Keratinocyte (primary cell): Measurements from ENCODE around the gene SLC49A4. TPM values are rescaled to one million over a fixed set of nuclear protein-coding genes. Genes with fewer than 3 reads are reported as not detected.

Source experiments
- DNase-seq: peaks from one replicate; pipeline ENCODE4 v3.0.0-alpha.2; 2011; ENCODE audit warnings: low read depth, missing footprints, low spot score
- FAIRE-seq: peaks from 2 replicates; lab custom pipeline; 2011; peaks lifted over from hg19 to GRCh38; lab: Jason Lieb, UNC
- H2AFZ ChIP-seq: 2 replicates; pipeline ENCODE4 v1.6.0; 2012; ENCODE audit warnings: low read length, control low read depth, inconsistent platforms; ENCODE audit not compliant: control insufficient read depth
- H3K27ac ChIP-seq: 2 replicates; pipeline ENCODE4 v1.5.1; 2011; ENCODE audit warnings: low read length; ENCODE audit not compliant: control insufficient read depth, insufficient read depth
- H3K27me3 ChIP-seq: 3 replicates; pipeline ENCODE4 v1.6.0; 2011; ENCODE audit warnings: low read length; ENCODE audit not compliant: control insufficient read depth, insufficient read depth; ENCODE audit errors: extremely low read depth
- H3K36me3 ChIP-seq, 2 experiments: 2 replicates in 1 of 2; 3 replicates in 1 of 2; pipeline ENCODE4 v1.5.1; 2011; ENCODE audit warnings: low read length in 2 of 2, mild to moderate bottlenecking in 1 of 2; ENCODE audit not compliant: control insufficient read depth in 2 of 2, insufficient read depth in 2 of 2; ENCODE audit errors: extremely low read depth in 1 of 2
- H3K4me1 ChIP-seq: 3 replicates; pipeline ENCODE4 v1.5.1; 2011; ENCODE audit warnings: low read length; ENCODE audit not compliant: control insufficient read depth, insufficient read depth; ENCODE audit errors: extremely low read depth
- H3K4me2 ChIP-seq: 3 replicates; pipeline ENCODE4 v1.6.0; 2011; ENCODE audit warnings: low read depth, low read length; ENCODE audit not compliant: control insufficient read depth, insufficient read depth; ENCODE audit errors: extremely low read depth
- H3K4me3 ChIP-seq, 3 experiments: fragments of 200-600 bp in 1 of 3; sonication (generic) in 1 of 3; 2 replicates in 2 of 3; 3 replicates in 1 of 3; pipeline ENCODE4 v1.5.1; 2011 to 2016; ENCODE audit warnings: low read length in 3 of 3, mild to moderate bottlenecking in 3 of 3, control low read depth in 2 of 3, inconsistent platforms in 1 of 3, low read depth in 1 of 3, mixed read lengths in 1 of 3, mixed run types in 1 of 3, moderate library complexity in 1 of 3; ENCODE audit not compliant: control insufficient read depth in 2 of 3, insufficient read depth in 2 of 3; ENCODE audit errors: extremely low read depth in 1 of 3
- H3K79me2 ChIP-seq: 2 replicates; pipeline ENCODE4 v1.6.0; 2012; ENCODE audit warnings: low read length; ENCODE audit not compliant: control insufficient read depth, insufficient read depth
- H3K9ac ChIP-seq: 3 replicates; pipeline ENCODE4 v1.6.0; 2011; ENCODE audit warnings: low read length; ENCODE audit not compliant: control insufficient read depth, insufficient read depth; ENCODE audit errors: extremely low read depth
- H3K9me1 ChIP-seq: 3 replicates; pipeline ENCODE4 v1.6.0; 2011; ENCODE audit warnings: low read length; ENCODE audit not compliant: control insufficient read depth, insufficient read depth; ENCODE audit errors: extremely low read depth
- H3K9me3 ChIP-seq: 2 replicates; pipeline ENCODE4 v1.5.1; 2012; ENCODE audit warnings: low read depth, low read length; ENCODE audit not compliant: control insufficient read depth
- H4K20me1 ChIP-seq: 3 replicates; pipeline ENCODE4 v1.6.0; 2011; ENCODE audit warnings: low read length; ENCODE audit not compliant: control insufficient read depth, insufficient read depth; ENCODE audit errors: extremely low read depth
- EZH2 ChIP-seq: IDR thresholded peaks from one replicate; pipeline ENCODE4 v1.6.1; 2012; ENCODE audit warnings: inconsistent platforms, mild to moderate bottlenecking, low read length, moderate library complexity
- dilution Hi-C: fragments of 300-500 bp; cut with MboI; formaldehyde crosslinking; loops from one replicate; pipeline ENCODE4 v1.7.0; 2020; ENCODE audit warnings: low sequenced_read_pairs; ENCODE audit not compliant: extremely low pct_ligation_motif_present
- polyA plus RNA-seq, 5 experiments: library from polyadenylated mRNA; depleted of rRNA in 3 of 5; stranded (reverse) in 3 of 5; stranded (forward) in 1 of 5; unstranded in 1 of 5; fragments of >200 nt; gene quantifications; 1 replicate in 1 of 5; 2 replicates in 3 of 5; 3 replicates in 1 of 5; pipeline versions ENCODE4 v1.2.1 to v1.2.3, GENCODE V29; 2011 to 2012; ENCODE audit warnings: missing spikeins in 2 of 5, low read depth in 1 of 5, low replicate concordance in 1 of 5
- TF ChIP-seq, protein P1 (sequence below), 3 experiments: IDR thresholded peaks in 1 of 3; conservative IDR thresholded peaks in 1 of 3; optimal IDR thresholded peaks in 1 of 3; 2 replicates in 2 of 3; 3 replicates in 1 of 3; pipeline versions ENCODE3 to v1.5.1; 2011; ENCODE audit warnings: low read length in 3 of 3, mild to moderate bottlenecking in 3 of 3, moderate library complexity in 2 of 3, control low read depth in 1 of 3, inconsistent platforms in 1 of 3; ENCODE audit not compliant: insufficient read depth in 2 of 3; ENCODE audit errors: extremely low read depth in 1 of 3

Gene SLC49A4
- polyA plus RNA-seq, 1 donor (not counting 4 experiments of a cell fraction or from before 2014, with no cell fraction given), result 18.2 TPM

DNA sequence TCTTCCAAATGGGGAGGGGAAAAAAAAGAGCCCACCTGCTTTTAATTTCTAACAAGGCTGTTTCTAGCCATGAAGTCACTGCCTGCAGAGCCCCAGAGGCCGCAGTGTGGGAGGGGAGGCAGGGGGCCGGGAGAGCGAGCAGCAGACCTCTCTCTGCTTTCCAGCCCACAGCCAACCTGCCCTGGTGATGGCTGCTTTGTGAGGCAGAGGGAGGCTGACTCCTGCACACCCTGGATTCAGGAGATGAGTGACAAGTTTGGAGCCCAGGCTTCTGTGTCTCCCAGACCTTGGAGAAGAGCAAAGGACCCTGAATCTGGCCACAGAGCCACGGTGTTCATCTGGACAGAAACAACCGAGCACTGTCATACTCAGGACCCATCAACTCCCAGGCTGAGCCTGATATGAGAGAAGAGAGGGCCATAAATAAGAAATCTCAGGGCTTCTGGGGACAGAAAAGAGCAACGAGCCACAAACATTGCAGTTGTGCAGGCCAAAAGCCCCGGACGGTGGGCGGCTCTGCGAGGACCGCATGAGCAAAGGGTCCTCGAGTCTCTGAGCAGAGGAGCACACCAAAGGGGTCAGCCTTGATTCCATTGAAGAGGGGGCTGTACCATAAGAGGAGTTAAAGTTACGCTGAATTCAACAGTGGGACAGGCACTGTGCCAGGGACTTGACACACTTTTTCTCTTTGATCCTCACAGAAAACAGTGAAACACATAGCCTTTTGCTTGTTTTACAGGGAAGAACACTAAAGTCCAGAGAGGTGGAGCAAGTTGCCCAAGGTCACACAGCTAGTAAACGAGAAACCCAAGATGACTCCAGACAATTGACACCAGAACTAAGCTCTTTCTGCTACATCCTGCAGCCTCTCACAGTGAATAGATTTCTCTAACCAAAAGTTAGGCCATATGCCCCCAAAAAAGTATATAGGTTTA is 135.5 kb downstream of the SLC49A4 start:
- H3K27me3 ChIP-seq, result no peaks in the 10 kb centered on the region
- H3K9me1 ChIP-seq, result no peaks in the 10 kb centered on the region
- H3K9ac ChIP-seq, result no peak overlapping the region
- no peak overlapping the region for H3K27ac ChIP-seq
- no peak overlapping the region for H2AFZ ChIP-seq
- DNase-seq, result no peak
- H3K79me2 ChIP-seq, result no peaks in the 10 kb centered on the region
- no peaks in the 10 kb centered on the region for H4K20me1 ChIP-seq
- dilution Hi-C loops, result no loop called here
- no peaks in the 10 kb centered on the region for H3K9me3 ChIP-seq
- H3K4me1 ChIP-seq, result peaks cover 55% of the 10 kb centered on the region
- H3K4me2 ChIP-seq, result no peak overlapping the region
- TF ChIP-seq EZH2, result no peak
- TF ChIP-seq, protein P1, sequence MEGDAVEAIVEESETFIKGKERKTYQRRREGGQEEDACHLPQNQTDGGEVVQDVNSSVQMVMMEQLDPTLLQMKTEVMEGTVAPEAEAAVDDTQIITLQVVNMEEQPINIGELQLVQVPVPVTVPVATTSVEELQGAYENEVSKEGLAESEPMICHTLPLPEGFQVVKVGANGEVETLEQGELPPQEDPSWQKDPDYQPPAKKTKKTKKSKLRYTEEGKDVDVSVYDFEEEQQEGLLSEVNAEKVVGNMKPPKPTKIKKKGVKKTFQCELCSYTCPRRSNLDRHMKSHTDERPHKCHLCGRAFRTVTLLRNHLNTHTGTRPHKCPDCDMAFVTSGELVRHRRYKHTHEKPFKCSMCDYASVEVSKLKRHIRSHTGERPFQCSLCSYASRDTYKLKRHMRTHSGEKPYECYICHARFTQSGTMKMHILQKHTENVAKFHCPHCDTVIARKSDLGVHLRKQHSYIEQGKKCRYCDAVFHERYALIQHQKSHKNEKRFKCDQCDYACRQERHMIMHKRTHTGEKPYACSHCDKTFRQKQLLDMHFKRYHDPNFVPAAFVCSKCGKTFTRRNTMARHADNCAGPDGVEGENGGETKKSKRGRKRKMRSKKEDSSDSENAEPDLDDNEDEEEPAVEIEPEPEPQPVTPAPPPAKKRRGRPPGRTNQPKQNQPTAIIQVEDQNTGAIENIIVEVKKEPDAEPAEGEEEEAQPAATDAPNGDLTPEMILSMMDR (optimal IDR thresholded peaks at IDR 0.05 in 1 of 3, IDR thresholded peaks at IDR 0.05 in 1 of 3, conservative IDR thresholded peaks at IDR 0.05 in 1 of 3; ENCODE audit: extremely low read depth in 1 of 3, insufficient read depth in 2 of 3, low read length in 3 of 3), result no peak
- peak; percentile 44 for FAIRE-seq
- H3K4me3 ChIP-seq, result no peak overlapping the region
- H3K36me3 ChIP-seq, result no peaks in the 10 kb centered on the region

Other genes starting within 250 kb of the SLC49A4 start
- 62.4 to 70.1 TPM (median 66.1 TPM) in 3 replicates for gene PARP9, start 230.8 kb upstream of the SLC49A4 start, polyA plus RNA-seq
- gene DTX3L, start 230.7 kb upstream of the SLC49A4 start, polyA plus RNA-seq, result 7.2 to 19.6 TPM (median 13.6 TPM) in 3 replicates
- 0.25 to 0.33 TPM (median 0.33 TPM) in 3 replicates for gene PARP15, start 217.4 kb upstream of the SLC49A4 start, polyA plus RNA-seq
- 19.1 to 27.0 TPM (median 25.7 TPM) in 3 replicates for gene PARP14, start 114.2 kb upstream of the SLC49A4 start, polyA plus RNA-seq
- 4.8 to 9.5 TPM (median 6.6 TPM) in 3 replicates for gene HSPBAP1, start 1.2 kb upstream of the SLC49A4 start, polyA plus RNA-seq
- gene SEMA5B, start 232.7 kb downstream of the SLC49A4 start, polyA plus RNA-seq, result 0.03 to 0.28 TPM (median 0.04 TPM) in 3 replicates